HCT116 (cell line): Measurements from ENCODE around the gene INSIG2.

Experiments used
- CBX3 ChIP-seq: IDR thresholded peaks from 2 replicates; pipeline ENCODE4 v1.6.1; 2012; ENCODE audit warnings: low read depth
- EZH2phosphoT487 ChIP-seq: fragments of 200-600 bp; IDR thresholded peaks from 2 replicates; pipeline ENCODE4 v1.6.1; 2018; ENCODE audit warnings: antibody characterized with exemption, borderline replicate concordance
- FOSL1 ChIP-seq: IDR thresholded peaks from 2 replicates; pipeline ENCODE4 v1.6.1; 2012; ENCODE audit warnings: low read depth
- POLR2A ChIP-seq: IDR thresholded peaks from 2 replicates; pipeline ENCODE4 v1.7.0; 2011; ENCODE audit warnings: borderline replicate concordance; ENCODE audit not compliant: insufficient read depth, insufficient read length; ENCODE audit errors: extremely low read depth
- POLR2AphosphoS5 ChIP-seq: IDR thresholded peaks from 2 replicates; pipeline ENCODE4 v1.6.1; 2011; ENCODE audit warnings: mild to moderate bottlenecking, low read depth, low read length, moderate library complexity
- SRF ChIP-seq: IDR thresholded peaks from 2 replicates; pipeline ENCODE4 v1.6.1; 2012; ENCODE audit warnings: low read depth
- ZFX ChIP-seq: fragments of 450-650 bp; IDR thresholded peaks from 2 replicates; pipeline ENCODE4 v1.6.1; 2017
- TF ChIP-seq, protein P1 (sequence below), 3 experiments: fragments of 200-600 bp in 1 of 3; sonication (generic) in 1 of 3; IDR thresholded peaks in 2 of 3; conservative IDR thresholded peaks in 1 of 3; 2 replicates each; pipeline ENCODE4 v1.5.1; 2012 to 2017; ENCODE audit warnings: low read depth in 2 of 3, low read length in 2 of 3, antibody characterized with exemption in 1 of 3, borderline replicate concordance in 1 of 3, control low read depth in 1 of 3, mild to moderate bottlenecking in 1 of 3, mixed read lengths in 1 of 3, mixed run types in 1 of 3, moderate library complexity in 1 of 3; ENCODE audit not compliant: insufficient read depth in 1 of 3
- TF ChIP-seq, protein P2 (sequence below): IDR thresholded peaks from 2 replicates; pipeline ENCODE4 v1.6.1; 2012
- TF ChIP-seq, protein P3 (sequence below): IDR thresholded peaks from 2 replicates; pipeline ENCODE4 v1.6.1; 2012
- TF ChIP-seq, protein P4 (sequence below): IDR thresholded peaks from 2 replicates; pipeline ENCODE4 v1.6.1; 2011; ENCODE audit warnings: mild to moderate bottlenecking, low read length, moderate library complexity; ENCODE audit not compliant: insufficient replicate concordance; ENCODE audit errors: extremely low read depth

DNA sequence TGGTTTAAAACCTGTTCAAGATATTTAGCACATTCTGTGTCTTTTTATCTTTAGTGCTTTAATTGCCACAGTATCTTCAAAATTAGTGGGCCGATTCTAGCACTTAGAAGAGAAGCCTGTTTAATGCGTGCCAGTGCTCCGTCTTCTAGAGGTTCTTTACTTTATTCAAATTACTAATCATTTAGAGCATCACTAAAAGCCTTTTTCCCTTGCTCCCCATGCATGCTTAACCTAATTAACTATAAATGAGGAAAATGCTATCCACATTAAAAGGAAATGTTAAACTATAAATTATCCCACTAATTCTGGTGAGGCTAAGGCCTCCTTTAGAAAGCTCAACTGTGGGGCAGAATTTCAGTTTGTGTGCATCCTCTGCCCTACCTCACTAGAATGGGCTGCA is 31.5 kb upstream of the INSIG2 start:
- TF ChIP-seq POLR2AphosphoS5: no peak
- no peak for TF ChIP-seq POLR2A
- TF ChIP-seq, protein P1, sequence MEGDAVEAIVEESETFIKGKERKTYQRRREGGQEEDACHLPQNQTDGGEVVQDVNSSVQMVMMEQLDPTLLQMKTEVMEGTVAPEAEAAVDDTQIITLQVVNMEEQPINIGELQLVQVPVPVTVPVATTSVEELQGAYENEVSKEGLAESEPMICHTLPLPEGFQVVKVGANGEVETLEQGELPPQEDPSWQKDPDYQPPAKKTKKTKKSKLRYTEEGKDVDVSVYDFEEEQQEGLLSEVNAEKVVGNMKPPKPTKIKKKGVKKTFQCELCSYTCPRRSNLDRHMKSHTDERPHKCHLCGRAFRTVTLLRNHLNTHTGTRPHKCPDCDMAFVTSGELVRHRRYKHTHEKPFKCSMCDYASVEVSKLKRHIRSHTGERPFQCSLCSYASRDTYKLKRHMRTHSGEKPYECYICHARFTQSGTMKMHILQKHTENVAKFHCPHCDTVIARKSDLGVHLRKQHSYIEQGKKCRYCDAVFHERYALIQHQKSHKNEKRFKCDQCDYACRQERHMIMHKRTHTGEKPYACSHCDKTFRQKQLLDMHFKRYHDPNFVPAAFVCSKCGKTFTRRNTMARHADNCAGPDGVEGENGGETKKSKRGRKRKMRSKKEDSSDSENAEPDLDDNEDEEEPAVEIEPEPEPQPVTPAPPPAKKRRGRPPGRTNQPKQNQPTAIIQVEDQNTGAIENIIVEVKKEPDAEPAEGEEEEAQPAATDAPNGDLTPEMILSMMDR (IDR thresholded peaks at IDR 0.05 in 2 of 3, conservative IDR thresholded peaks at IDR 0.05 in 1 of 3; ENCODE audit: borderline replicate concordance in 1 of 3, insufficient read depth in 1 of 3, low read depth in 2 of 3, low read length in 2 of 3): no peak
- no peak for TF ChIP-seq FOSL1
- TF ChIP-seq, protein P2, sequence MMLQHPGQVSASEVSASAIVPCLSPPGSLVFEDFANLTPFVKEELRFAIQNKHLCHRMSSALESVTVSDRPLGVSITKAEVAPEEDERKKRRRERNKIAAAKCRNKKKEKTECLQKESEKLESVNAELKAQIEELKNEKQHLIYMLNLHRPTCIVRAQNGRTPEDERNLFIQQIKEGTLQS: no peak
- no peak for TF ChIP-seq SRF
- TF ChIP-seq, protein P3, sequence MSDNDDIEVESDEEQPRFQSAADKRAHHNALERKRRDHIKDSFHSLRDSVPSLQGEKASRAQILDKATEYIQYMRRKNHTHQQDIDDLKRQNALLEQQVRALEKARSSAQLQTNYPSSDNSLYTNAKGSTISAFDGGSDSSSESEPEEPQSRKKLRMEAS: no peak
- no peak for TF ChIP-seq EZH2phosphoT487
- TF ChIP-seq CBX3: no peak
- TF ChIP-seq ZFX: no peak
- TF ChIP-seq, protein P4, sequence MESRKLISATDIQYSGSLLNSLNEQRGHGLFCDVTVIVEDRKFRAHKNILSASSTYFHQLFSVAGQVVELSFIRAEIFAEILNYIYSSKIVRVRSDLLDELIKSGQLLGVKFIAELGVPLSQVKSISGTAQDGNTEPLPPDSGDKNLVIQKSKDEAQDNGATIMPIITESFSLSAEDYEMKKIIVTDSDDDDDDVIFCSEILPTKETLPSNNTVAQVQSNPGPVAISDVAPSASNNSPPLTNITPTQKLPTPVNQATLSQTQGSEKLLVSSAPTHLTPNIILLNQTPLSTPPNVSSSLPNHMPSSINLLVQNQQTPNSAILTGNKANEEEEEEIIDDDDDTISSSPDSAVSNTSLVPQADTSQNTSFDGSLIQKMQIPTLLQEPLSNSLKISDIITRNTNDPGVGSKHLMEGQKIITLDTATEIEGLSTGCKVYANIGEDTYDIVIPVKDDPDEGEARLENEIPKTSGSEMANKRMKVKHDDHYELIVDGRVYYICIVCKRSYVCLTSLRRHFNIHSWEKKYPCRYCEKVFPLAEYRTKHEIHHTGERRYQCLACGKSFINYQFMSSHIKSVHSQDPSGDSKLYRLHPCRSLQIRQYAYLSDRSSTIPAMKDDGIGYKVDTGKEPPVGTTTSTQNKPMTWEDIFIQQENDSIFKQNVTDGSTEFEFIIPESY: no peak
